Stimulated activated CD8-positive, alpha-beta memory T cell treated with anti-CD3 and anti-CD28 coated beads, Interleukin-7, amount 100 ng/mL, for 1 hour (primary cell): ENCODE measurements around the gene PRRX2.
"Not testable (repeated sequence)": the region's sequence is repeated elsewhere in the genome, so short reads cannot be mapped to it uniquely, and the experiment has no call there.

Experiments used
- DNase-seq, 2 donors: peaks; one replicate each; pipeline ENCODE4 v3.0.0-alpha.2; 2020; ENCODE audit warnings: low read depth in 2 of 2

PRRX2 gene

DNA sequence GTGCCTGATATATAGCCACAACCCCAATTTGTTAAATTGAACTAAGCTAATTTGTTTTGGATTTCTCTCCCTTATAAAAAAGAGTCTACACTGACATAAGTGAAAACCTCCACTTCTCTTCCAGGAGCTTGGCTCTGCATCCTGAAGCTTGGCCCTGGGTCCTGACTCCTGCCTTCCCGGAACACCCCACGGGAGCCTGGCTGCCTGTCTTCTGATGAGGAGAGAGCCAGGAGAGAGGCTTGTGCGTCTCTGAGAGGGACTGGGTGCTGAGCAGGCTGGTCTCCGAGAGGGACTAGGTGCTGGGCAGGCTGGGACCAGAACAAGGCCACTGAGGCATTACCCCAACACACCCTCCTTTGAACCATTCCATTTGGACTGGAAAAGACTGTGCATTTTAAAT lies 93.9 kb downstream of the PRRX2 start:
- DNase-seq, result no peak

DNA sequence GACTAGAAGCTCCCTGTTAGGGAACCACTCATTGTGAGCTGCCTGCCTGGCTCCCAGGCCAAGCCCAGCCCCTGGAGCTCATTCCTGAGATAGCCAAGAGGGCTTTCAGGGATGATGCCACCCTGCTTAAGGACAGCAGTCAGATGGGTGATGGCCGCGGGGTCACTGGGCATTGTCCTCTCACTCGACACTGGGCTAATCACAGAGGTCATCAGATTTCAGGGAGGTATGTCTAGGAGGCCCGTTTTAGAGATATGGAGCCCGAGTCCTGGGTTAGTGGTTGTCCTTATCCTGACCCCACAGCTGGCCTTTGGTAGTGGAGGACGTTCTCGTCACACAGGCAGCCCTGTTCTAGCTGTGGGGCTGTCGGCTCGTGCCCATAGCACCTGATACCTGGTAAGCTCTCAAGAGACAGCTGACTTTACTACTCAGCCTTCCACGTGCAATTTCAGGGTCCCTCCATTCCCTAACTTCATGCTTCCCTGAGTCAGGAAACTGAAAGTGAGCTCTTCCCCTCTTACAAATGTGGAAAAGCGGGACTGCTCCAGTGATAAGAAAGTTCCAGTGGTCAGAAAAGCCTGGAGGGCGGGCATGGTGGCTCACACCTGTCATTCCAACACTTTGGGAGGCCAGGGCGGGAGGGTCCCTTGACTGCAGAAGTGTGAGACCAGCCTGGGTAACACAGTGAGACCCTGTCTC lies 94.5 kb downstream of the PRRX2 start:
- no peak for DNase-seq

DNA sequence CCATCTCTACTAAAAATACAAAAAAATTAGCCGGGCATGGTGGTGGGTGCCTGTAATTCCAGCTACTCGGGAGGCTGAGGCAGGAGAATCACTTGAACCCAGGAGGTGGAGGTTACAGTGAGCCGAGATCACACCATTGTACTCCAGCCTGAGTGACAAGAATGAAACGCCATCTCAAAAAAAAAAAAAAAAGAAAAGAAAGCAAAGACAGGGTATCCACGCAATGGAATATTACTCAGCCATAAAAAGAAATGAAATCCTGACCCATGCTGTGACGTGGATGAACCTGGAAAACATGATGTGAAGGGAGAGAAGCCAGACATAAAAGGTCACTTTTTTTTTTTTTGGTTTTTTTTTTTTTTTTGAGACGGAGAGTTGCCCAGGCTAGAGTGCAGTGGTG lies 95.3 kb downstream of the PRRX2 start:
- not testable (repeated sequence) for DNase-seq

DNA sequence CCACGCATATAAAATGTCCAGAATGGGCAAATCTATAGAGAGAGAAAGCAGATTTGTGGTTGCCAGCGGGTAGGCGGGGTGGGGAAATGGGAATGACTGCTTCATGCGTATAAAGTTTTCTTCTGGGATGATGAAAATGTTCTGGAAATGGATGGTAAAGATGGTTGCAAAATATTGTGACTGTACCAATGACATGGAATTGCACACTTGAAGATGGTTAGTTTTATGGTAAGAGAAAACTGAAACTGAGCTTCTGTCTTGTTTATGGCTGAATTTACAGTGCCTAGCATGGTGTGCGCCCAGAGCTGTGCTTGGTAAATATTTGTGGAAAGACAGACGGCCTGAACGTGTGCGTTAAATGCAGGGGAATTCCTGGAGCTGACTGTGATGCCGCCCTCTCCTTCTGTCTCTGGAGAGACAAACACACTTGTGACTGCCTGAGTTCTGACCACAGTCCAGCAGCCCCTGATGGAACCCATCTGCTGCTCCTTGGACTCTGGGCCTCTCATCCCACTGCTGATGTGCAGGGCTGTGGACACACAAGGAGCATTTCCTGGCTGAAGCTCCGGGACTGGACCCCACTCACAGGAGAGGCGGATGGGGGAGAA lies 96.0 kb downstream of the PRRX2 start:
- no peak for DNase-seq

DNA sequence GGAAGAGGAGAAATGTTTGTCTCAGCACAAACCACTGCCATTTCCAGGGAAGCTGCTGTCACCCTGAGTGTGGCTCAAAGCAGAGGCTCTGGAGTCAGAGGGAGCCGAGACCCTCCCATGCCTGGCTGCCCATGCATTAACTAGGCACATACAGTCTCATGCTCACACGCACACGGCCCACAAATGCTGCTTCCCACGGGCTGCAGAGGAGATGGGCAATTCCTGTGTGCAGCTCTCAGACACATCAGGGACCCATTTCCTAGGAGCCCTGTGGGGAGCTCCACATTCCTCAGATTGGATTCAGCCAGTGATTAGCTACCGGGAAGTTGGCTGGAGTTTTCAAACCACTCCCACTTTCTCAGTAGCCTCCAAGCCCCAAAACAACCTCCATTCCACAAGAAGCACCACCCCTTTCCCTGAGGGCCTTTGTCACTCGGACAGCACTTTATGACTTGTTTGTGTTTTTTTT lies 96.5 kb downstream of the PRRX2 start:
- no peak for DNase-seq

DNA sequence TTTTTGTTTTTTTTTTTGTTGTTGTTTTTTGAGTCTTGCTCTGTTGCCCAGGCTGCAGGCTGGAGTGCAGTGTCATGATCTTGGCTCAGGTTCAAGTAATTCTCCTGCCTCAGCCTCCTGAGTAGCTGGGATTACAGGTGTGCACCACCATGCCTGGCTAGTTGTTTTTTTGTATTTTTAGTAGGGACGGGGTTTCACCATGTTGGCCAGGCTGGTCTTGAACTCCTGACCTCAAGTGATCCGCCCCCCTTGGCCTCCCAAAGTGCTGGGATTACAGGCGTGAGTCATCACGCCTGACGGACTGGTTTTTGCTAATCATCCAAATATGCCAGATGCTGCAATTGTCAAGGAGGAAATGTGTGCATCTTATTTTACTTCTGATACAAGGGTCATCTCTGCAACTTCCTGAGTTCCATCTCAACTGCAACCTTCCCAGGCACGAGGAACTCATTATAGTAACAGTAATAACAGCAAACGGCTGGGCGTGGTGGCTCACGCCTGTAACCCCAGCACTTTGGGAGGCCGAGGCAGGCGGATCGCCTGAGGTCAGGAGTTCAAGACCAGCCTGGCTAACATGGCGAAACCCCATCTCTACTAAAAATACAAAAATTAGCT lies 97.0 kb downstream of the PRRX2 start:
- not testable (repeated sequence) for DNase-seq

DNA sequence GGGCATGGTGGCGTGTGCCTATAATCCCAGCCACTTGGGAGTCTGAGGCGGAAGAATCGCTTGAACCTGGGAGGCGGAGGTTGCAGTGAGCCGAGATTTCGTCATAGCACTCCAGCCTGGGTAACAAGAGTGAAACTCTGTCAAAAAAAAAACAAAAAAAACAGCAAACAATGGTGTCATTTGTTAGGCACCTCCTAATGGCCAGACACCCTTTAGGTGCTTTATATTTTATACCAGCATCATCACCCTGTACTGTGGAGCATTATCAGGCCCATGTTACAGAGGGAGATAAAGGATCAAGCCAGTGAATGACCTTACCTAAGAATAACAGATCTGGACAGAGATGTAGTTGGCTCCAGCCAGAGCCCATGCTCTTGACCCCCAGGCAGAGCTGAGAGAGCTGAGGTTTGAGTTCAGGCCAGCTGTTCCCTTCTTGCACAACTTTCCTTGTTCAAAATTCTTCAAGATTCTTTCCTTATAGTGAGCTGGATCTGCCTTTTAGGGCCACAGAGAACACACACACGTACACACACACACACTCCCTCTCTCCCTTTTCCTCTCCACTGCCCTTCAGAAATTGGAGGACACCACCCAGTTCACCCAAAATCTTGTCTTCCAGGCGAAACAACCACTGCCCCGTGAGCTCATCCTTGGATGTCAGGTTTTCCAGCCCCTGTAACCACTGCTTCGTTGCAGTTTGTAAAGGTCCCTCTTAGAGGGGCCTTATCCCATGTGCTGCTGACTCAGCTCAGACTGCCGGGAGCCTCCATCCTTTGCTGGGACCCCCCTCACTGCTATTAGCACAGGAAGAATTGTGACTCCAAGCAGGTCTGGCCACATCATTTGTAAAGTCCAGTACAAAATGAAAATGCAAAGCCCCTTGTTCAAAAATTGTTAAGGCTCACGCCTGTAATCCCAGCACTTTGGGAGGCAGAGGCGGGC lies 97.8 kb downstream of the PRRX2 start:
- no peak for DNase-seq

DNA sequence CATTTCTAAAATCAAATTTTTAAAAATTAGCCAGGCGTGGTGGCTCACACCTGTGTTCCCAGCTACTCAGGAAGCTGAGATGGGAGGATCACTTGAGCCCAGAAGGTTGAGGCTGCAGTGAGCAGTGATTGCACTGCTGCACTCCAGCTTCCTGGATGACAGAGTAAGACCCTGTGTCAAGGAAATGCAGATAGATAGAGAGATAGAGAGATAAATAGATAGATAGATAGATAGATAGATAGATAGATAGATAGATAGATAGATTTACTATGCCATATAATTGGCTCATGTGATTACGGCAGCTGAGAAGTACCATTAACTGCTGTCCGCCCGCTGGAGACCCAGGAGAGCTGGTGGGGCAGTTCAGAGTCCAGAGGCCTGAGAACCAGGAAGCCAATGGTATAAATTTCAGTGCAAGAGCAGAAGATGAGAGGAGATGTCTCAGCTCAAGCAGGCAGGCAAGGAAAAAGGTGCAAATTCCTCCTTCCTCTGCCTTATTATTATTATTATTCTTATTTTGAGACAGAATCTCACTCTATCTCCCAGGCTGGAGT lies 100.4 kb downstream of the PRRX2 start:
- no peak for DNase-seq

DNA sequence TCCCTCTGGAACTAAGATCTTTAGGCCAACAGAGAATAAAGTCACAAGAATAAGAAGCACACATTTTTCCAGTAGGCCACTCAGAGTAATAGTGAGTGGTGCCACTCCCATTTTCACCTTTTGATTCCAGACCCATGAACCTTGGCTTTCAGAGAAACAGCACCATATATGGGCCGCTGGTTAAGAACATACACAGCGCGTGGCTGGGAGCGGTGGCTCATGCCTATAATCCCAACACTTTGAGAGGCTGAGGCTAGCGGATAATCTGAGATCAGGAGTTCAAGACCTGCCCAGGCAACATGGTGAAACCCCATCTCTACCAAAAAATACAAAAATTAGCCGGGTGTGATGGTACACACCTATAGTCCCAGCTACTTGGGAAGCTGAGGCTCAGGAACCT lies 103.0 kb downstream of the PRRX2 start:
- DNase-seq, result no peak

DNA sequence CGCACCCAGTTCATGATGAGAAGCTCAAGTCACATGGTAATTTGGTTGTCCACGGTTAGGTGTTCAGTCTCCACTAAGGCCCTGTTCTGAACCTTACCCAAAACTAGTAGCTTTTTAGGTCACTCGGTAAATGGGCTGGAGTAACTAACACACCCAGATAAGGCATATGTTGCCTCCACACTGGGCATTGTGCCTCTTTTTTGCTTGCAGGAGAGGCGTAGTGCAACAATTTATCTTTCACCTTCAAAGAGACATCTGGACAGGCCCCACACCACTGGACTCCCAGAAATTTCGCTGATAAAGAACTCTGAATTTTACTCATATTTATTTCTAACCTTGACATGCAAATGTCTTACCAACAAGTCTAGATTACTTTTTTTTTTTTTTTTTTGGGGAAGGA lies 104.2 kb downstream of the PRRX2 start:
- DNase-seq, result no peak

DNA sequence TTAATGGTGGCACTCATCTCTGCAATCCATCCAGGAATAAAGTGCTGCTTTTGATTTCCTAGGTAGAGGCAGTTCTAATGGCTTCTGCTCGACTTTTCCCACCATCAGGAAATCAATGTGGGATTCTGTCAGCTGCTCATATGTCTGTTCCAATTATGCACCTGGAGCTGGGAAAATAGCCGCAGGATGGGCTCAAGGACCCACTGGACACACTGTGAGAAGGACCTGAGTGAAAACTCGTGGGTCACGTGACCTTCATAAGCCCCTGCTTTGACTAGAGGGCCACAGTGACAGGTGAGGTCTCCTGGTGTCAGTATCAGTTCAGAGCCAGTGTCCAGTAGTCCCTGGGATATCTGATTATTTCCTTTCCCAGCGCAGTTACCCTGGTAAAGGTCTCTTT lies 105.3 kb downstream of the PRRX2 start:
- no peak for DNase-seq
